ENCODE measurements around the gene GSTA5. TPM values are rescaled to one million over a fixed set of nuclear protein-coding genes. Genes with fewer than 3 reads are reported as not detected.

Gene GSTA5
- total and polyA plus RNA-seq, 2 of the 8 experiments (the other 6 are each of a cell fraction or from before 2014, with no cell fraction given) = not detected

GRCh38 chr6:52876056-52876787 lies 35.6 kb upstream of the GSTA5 start:
- H4K8ac ChIP-seq (ENCODE audit: extremely low read depth, insufficient read depth, low read length) = no peak overlapping the region
- no peak overlapping the region for H2AFZ ChIP-seq (ENCODE audit: low read length)
- 84% methylated on average over 7 of the region's 7 CpGs; no CpG with 5 or more reads in 1 of the 2 experiments for whole genome bisulfite sequencing, 2 experiments (ENCODE audit: extremely low coverage in 1 of 2, insufficient coverage in 1 of 2, insufficient read length in 1 of 2, insufficient replicate concordance in 2 of 2, low coverage in 1 of 2, low lambda C conversion rate in 2 of 2, missing lambda C conversion rate in 1 of 2)
- H3K79me1 ChIP-seq (ENCODE audit: low read depth, low read length) = no peaks in the 10 kb centered on the region
- H2AK5ac ChIP-seq (ENCODE audit: low read depth, low read length) = no peak overlapping the region
- H3K4me1 ChIP-seq (replicated peaks in 1 of 4; ENCODE audit: control insufficient read depth in 3 of 4, insufficient read depth in 4 of 4, low read length in 3 of 4) = no peaks in the 10 kb centered on the region
- H2BK20ac ChIP-seq (ENCODE audit: low read length) = no peak overlapping the region
- no peak overlapping the region for H3K23ac ChIP-seq (ENCODE audit: insufficient read length)
- H2BK5ac ChIP-seq (ENCODE audit: low read depth, low read length) = no peak overlapping the region
- H3K23me2 ChIP-seq (ENCODE audit: low read depth, low read length) = no peaks in the 10 kb centered on the region
- H3K4me3 ChIP-seq (ENCODE audit: extremely low read depth in 1 of 4, insufficient read depth in 2 of 4, low read depth in 3 of 4, low read length in 4 of 4) = no peak overlapping the region
- H3K18ac ChIP-seq (ENCODE audit: extremely low read depth, low read length) = no peak overlapping the region
- H3K14ac ChIP-seq (ENCODE audit: insufficient read length) = no peak overlapping the region
- no peak overlapping the region for H3K27ac ChIP-seq (ENCODE audit: low read depth, low read length)
- no peaks in the 10 kb centered on the region for H3K79me2 ChIP-seq (ENCODE audit: control insufficient read depth in 1 of 2, insufficient read depth in 2 of 2, low read length in 2 of 2)
- no peak overlapping the region for H3K9ac ChIP-seq (replicated peaks in 1 of 4; ENCODE audit: extremely low read depth in 1 of 4, low read depth in 3 of 4, low read length in 3 of 4)
- no peak for DNase-seq (ENCODE audit: low read depth in 1 of 2, low spot score in 2 of 2)
- CTCF ChIA-PET (ENCODE audit: partially characterized antibody) = interaction anchor here (0.6 to 1.2 kb wide), 3 partner anchors 35 to 120 kb away, joined by 3 to 5 read pairs (median 3); partner anchors contain the start of genes GSTA4 and GSTA5
- no peak for FAIRE-seq
- no peak overlapping the region for H3K4ac ChIP-seq (replicated peaks; ENCODE audit: insufficient read length, low read depth, low read length)
- H3K4me2 ChIP-seq (ENCODE audit: insufficient read depth in 1 of 2, low read depth in 2 of 2, low read length in 2 of 2) = no peak overlapping the region
- no peaks in the 10 kb centered on the region for H3K27me3 ChIP-seq (replicated peaks in 1 of 4; ENCODE audit: control insufficient read depth in 3 of 4, extremely low read depth in 1 of 4, insufficient read depth in 3 of 4, low read length in 3 of 4)
- H2BK120ac ChIP-seq (replicated peaks; ENCODE audit: low read depth, low read length) = no peak overlapping the region
- no peaks in the 10 kb centered on the region for H3K9me3 ChIP-seq (ENCODE audit: insufficient read depth in 2 of 2, low read depth in 1 of 2, low read length in 1 of 2)
- no peaks in the 10 kb centered on the region for H3K36me3 ChIP-seq (ENCODE audit: control insufficient read depth in 2 of 4, insufficient read depth in 4 of 4, low read length in 3 of 4)
- no peak overlapping the region for H2BK12ac ChIP-seq (ENCODE audit: low read depth, low read length)
- no peak overlapping the region for H4K5ac ChIP-seq (ENCODE audit: insufficient read length, low read depth, low read length)
- no peak overlapping the region for H3K56ac ChIP-seq (replicated peaks; ENCODE audit: insufficient read length, low read depth, low read length)
- H4K91ac ChIP-seq (replicated peaks; ENCODE audit: insufficient read length, low read length) = no peak overlapping the region
- POLR2A ChIA-PET (ENCODE audit: partially characterized antibody) = interaction anchor here (1.4 kb wide), 1 partner anchor 9 kb away, joined by 3 read pairs; no protein-coding TSS in a partner anchor
- no peak overlapping the region for H2BK15ac ChIP-seq (ENCODE audit: low read length)
- no peaks in the 10 kb centered on the region for H4K20me1 ChIP-seq (replicated peaks in 1 of 2; ENCODE audit: control insufficient read depth in 1 of 2, insufficient read depth in 2 of 2, low read length in 2 of 2)
- TF ChIP-seq MAFK (IDR thresholded peaks at IDR 0.05; ENCODE audit: low read depth, low read length) (no peak), EZH2 (IDR thresholded peaks at IDR 0.05; ENCODE audit: low read depth, low read length, severe bottlenecking) (no peak), SIX5 (IDR thresholded peaks at IDR 0.05; ENCODE audit: low read depth, low read length) (no peak), TBP (IDR thresholded peaks at IDR 0.05; ENCODE audit: low read depth, low read length) (no peak), TEAD4 (IDR thresholded peaks at IDR 0.05; ENCODE audit: low read depth, low read length) (no peak), GTF2F1 (IDR thresholded peaks at IDR 0.05; ENCODE audit: borderline replicate concordance, low read depth, low read length) (no peak), KDM4A (IDR thresholded peaks at IDR 0.05; ENCODE audit: low read depth, low read length, severe bottlenecking) (no peak)
- TF ChIP-seq, protein P1, sequence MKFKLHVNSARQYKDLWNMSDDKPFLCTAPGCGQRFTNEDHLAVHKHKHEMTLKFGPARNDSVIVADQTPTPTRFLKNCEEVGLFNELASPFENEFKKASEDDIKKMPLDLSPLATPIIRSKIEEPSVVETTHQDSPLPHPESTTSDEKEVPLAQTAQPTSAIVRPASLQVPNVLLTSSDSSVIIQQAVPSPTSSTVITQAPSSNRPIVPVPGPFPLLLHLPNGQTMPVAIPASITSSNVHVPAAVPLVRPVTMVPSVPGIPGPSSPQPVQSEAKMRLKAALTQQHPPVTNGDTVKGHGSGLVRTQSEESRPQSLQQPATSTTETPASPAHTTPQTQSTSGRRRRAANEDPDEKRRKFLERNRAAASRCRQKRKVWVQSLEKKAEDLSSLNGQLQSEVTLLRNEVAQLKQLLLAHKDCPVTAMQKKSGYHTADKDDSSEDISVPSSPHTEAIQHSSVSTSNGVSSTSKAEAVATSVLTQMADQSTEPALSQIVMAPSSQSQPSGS (IDR thresholded peaks at IDR 0.05; ENCODE audit: low read length) = no peak
- TF ChIP-seq, protein P2, sequence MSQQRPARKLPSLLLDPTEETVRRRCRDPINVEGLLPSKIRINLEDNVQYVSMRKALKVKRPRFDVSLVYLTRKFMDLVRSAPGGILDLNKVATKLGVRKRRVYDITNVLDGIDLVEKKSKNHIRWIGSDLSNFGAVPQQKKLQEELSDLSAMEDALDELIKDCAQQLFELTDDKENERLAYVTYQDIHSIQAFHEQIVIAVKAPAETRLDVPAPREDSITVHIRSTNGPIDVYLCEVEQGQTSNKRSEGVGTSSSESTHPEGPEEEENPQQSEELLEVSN (IDR thresholded peaks at IDR 0.05) = no peak
- TF ChIP-seq, protein P3, sequence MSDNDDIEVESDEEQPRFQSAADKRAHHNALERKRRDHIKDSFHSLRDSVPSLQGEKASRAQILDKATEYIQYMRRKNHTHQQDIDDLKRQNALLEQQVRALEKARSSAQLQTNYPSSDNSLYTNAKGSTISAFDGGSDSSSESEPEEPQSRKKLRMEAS (IDR thresholded peaks at IDR 0.05) = no peak
